GM18909 (cell line): ENCODE data around the gene PALLD.
A peak's percentile ranks its signal among the peaks of the same experiment; 100 is the strongest.
"Not testable (repeated sequence)": the region's sequence is repeated elsewhere in the genome, so short reads cannot be mapped to it uniquely, and the experiment has no call there.

Experiments used
- ATAC-seq: cut with Tn5 transposase; IDR thresholded peaks from one replicate; pipeline ENCODE4 v1.9.1; 2021; ENCODE audit warnings: mild to moderate bottlenecking; ENCODE audit not compliant: unreplicated experiment, poor library complexity

The PALLD gene

DNA sequence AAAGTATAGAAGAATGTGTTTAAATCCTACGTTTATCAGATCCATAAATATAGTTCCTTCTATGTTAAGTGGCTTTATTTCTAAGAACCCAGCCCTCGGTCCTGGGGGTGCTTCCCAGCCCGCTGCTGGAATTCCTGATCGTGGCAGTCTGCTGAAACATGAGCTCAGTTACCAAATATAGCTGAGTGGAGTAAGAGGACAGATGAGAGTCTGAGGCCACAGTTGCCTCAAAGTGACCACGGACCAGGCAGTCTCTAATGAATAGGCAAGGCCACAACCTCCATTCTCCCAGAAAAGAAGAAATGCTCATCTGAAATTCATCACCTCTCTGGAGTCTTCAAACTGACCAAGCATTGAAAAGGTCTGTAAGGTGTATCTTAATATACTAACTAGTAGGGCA, at the start of gene PALLD:
Gene PALLD (plus strand): TSS at position 219 of the 400 bp plus-strand sequence.
- no peak for ATAC-seq

DNA sequence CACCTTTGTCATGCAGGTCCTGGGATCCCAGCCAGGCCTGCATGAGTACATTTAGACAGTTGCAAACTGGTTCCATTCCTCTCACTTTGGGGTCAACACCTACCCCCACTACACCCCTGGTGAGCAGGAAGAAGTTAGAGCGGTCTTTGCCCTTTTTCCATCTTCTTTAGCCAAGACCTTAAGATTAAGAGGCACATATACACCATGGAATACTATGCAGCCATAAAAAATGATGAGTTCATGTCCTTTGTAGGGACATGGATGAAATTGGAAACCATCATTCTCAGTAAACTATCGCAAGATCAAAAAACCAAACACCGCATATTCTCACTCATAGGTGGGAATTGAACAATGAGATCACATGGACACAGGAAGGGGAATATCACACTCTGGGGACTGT, 47.8 kb upstream of the PALLD start:
- ATAC-seq = not testable (repeated sequence)

GRCh38 chr4:168449719-168450452, 47.0 kb upstream of the PALLD start:
- ATAC-seq = no peak

- peak; percentile 24 for ATAC-seq
Observed at GRCh38 chr4:168451331-168451730, 45.5 kb upstream of the PALLD start.

GRCh38 chr4:168451744-168452390, 45.0 kb upstream of the PALLD start:
- peak; percentile 88 for ATAC-seq

DNA sequence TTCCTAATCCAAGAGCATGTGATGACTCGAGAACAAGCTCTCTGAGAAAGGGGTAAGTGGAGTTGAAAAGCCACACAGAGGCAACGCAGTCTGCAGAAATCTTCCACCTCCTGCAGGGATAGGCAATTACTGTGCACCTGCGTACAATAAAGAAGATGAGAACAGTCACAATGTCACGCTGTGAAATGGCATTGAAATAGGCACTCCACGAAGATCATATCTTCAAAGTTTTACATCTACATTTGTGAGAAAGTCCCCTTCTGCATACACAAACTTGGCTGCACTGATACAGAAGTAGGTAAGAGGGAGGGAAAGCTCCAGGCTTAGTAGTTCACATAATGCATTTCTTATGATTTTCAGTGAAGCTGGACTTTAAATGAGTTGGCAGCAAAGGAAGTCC, 43.7 kb upstream of the PALLD start:
- no peak for ATAC-seq

DNA sequence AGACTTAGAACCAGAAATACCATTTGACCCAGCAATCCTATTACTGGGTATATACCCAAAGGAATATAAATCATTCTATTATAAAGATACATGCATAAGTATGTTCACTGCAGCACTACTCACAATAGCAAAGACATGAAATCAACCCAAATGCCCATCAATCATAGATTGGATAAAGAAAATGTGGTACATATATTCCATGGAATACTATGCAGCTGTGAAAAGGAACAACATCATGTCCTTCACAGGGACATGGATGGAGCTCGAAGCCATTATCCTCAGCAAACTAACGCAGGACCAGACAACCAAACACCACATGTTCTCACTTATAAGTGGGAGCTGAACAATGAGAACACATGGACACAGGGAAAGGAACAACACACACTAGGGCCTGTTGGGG, 38.6 kb upstream of the PALLD start:
- not testable (repeated sequence) for ATAC-seq

DNA sequence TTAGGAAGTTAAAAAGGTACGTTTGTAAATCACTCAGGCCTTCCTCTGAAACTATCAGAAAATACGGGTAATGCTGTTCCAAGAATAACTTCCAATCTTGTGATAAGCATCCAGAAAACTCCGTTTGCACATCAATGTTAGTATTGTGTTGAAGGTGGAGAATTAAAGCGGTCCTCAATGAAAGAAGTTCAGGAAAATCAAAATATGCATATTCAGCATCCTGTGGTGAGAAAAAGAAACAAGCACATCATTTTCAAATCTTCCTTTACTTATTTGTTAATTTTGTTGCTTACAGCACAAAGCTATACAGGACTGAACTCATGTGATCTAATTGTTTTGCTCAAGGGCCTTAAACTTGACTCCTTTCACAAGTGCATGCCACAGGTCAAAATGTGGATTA, 35.0 kb upstream of the PALLD start:
- no peak for ATAC-seq

DNA sequence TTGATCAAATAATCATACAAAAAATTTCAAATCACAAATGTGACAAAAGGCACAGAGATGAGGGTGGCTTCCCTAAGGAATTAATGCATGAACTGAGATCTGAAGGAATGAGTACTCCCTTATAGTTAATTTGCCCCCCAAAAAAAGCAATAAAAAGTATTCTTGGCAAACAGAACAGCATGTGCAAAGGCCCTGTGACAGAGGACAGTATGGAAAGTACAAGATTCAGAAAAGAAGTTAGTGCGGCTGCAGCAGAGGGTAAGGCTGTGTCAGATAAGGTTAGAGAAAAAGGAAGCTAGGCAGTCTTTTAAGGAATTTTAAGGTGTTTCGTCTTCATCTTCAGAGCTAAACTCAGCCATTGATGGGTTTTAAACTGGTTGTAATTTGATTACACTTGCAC, 23.9 kb upstream of the PALLD start:
- ATAC-seq = no peak

GRCh38 chr4:168474660-168475320, 22.1 kb upstream of the PALLD start:
- no peak for ATAC-seq

DNA sequence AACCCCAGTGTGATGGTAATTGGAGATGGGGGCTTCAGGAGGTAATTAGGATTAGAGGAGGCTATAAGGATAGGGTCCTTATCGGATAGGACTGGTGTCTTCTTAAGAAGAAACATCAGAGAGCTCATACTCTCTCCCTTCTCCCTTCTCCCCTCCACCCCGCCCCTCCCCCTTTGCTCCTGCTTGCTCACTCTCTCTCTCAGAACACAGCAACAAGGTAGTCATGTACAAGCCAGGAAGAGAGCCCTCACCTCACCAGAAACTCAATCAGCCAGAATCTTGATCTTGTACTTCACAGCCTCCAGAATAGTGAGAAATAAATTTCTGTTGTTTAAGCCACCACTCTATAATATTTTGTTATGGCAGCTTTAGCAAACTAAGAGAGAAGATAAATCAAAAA, 21.1 kb upstream of the PALLD start:
- ATAC-seq = no peak

- ATAC-seq = no peak
Observed at GRCh38 chr4:168478868-168479267, 18.0 kb upstream of the PALLD start.

DNA sequence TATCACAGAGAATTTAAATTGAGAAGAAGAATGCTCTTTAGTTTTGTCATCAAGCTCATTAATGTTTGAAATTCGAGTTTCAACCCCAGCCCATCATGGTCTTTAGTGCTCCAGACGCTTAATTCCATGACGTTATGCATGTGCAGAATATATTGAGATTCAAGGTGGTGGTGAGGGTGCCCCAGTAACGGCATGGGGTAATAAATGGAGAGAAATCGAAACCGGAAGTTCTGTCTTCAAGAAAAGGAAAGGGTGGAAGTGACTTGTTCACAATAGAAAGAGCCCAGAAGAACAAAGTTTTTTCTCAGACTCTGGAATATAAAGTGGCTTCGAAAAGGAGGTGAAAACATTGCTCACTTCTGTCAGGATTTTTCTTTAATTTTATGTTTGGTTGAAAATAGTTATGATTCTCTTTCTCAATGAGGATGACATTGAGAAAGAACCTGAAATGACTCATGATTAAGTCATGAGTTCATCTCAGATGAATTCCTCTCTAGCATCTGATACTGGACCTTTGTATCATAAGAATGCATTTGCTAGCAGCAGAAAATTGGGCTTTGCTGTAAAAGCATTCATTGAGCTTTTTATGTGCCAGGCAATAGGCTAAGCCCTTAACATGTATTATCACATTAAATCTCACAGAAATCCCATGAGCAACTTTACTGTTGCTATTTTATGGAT, 15.8 kb upstream of the PALLD start:
- peak; percentile 40 for ATAC-seq

DNA sequence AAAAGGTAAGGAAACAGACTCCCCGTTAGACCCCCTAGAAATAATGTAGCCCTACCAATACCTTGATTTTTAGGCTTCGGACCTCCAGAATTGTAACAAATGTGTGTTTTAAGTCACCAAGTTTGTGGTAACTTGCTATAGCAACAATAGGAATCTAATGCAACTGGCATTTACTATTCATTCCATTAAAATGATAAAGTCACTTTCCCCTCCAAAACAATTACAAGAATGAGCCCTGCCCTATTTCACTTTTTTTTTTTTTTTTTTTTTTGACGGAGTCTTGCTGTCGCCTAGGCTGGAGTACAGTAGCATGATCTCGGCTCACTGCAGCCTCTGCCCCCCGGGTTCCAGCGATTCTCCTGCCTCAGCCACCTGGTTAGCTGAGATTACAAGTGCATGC, 13.0 kb upstream of the PALLD start:
- ATAC-seq = no peak

DNA sequence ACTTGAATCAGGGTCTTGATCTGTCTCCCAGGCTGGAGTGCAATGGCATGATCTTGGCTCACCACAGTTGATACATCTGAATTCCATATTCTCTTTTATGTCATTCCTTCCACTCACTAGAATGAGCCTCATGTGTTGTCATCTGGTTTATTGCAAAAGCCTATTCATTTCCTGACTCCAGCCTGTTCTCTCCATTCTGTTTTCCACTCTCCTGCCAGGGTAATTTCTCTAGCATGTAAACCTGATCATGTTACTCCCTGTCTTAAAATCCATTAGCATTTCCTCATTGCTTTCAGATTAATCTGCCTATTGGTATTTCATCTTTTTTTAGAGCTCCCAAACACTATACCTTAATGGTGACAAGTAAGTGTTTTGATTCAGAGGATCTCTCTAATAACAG, 12.2 kb upstream of the PALLD start:
- ATAC-seq = no peak

GRCh38 chr4:168485156-168485910, 11.5 kb upstream of the PALLD start:
- no peak for ATAC-seq

DNA sequence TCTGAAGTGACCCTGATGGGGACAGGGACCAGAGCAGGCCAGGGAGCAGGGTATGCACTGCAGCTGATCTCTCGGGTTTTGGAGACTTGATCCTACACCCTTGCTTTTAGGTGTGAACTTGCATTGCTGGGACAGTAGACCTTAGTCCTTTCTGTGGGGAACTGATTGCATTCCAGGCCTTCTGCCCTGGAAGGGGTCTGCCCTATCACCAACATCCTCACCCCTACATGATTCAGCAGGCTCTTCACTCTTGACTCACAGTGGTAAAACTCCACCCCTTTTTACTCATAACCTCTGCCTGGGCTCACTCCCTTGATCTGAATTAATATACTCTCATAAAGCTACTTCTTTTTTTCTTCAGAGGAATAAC, 10.0 kb upstream of the PALLD start:
- no peak for ATAC-seq

GRCh38 chr4:168487282-168488035, 9.4 kb upstream of the PALLD start:
- no peak for ATAC-seq

DNA sequence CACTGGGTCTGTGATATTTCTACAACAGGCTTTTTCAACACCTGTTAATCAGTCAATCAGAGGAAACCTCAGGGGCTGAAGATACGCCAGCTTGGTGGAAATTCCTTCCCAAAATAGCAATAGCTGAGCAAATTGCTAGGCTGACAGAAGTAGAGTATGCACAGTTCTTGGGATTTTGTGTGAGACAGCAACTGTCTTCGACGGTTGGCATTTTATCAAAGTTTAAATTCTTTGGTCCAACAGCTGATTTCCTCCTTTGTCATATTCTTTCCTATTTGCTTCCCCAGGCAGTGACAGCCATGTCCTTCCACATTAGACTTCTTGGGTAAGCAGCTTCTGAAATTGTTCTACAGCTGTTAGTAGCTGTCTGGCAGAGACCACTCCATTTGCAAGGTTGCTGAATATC, 8.0 kb upstream of the PALLD start:
- ATAC-seq = no peak

GRCh38 chr4:168489616-168490015, 7.2 kb upstream of the PALLD start:
- ATAC-seq = no peak
